ENCODE results near the gene SPOCK2.

DNA sequence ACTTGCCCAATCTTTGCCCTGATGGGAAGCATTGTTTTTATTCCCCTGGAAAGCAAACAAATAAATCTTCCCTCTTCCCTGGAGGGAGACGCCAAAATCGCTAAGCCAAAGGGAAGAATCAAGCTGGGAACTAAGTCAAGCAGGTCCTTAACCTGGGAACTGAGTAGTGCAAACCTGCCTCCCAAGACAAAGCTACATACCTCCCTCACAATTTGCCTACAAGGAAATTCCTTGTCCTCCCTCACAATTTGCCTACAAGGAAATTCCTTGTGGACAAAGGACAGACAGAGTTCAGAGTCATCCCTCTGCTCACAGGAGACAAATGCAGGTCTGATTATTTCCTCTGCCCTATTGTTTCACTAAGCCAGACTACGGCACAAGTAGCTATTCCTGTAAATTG is 50.5 kb downstream of the SPOCK2 start:
- no peak for TF ChIP-seq POLR2AphosphoS5 (IDR thresholded peaks at IDR 0.05; ENCODE audit: low read depth, low read length)
- no peak for TF ChIP-seq POLR2A (IDR thresholded peaks at IDR 0.05; ENCODE audit: low read depth, low read length)

All from GM12891 (cell line).